HG03342 (cell line): ENCODE results near the gene SPTBN1.
A peak's percentile ranks its signal among the peaks of the same experiment; 100 is the strongest.

Experiments used
- ATAC-seq: cut with Tn5 transposase; IDR thresholded peaks from one replicate; pipeline ENCODE4 v1.9.1; 2021; ENCODE audit warnings: mild to moderate bottlenecking, moderate library complexity; ENCODE audit not compliant: unreplicated experiment

Gene SPTBN1

DNA sequence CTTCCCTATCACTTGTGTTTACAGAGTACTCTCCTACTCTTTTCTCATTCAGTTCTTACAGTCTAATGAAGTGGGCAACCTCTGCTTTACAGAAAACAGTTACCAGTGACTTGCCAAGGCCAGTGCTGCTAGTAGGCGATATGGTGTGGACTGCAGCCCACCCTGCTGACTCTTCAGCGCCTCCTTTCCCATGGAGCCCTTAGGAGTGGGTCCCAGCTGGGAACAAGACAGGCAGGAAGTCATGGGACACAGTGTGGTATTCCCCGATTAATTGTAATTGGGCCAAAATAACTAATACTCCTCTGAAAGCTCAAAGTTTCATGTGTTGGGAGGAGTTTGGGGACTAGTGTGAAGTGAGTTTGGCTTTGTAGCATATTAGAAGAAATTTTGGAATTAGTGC is 147.2 kb downstream of the SPTBN1 start:
- ATAC-seq: no peak

DNA sequence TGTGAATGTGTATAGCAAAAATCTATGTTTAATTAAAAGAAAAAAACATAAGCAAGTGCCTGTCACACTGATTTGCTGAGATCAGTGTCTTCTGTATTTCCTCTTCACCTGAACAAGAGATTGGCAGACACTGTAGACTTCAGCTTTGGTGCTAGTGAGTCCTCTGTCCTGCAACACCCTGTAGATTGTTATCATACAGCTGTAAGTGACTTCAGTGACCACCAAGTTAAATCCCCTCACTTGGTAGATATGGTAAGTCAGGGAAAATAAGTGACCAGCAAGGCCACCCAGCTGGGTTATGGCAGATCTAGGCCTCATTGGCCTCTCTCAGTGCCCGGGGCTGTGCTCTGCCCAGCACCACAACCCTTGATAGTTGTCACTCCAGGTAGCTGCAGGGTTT is 147.7 kb downstream of the SPTBN1 start:
- no peak for ATAC-seq

GRCh38 chr2:54604871-54605270 is 148.7 kb downstream of the SPTBN1 start:
- peak; percentile 37 for ATAC-seq

GRCh38 chr2:54605836-54606235 is 149.7 kb downstream of the SPTBN1 start:
- ATAC-seq: no peak

DNA sequence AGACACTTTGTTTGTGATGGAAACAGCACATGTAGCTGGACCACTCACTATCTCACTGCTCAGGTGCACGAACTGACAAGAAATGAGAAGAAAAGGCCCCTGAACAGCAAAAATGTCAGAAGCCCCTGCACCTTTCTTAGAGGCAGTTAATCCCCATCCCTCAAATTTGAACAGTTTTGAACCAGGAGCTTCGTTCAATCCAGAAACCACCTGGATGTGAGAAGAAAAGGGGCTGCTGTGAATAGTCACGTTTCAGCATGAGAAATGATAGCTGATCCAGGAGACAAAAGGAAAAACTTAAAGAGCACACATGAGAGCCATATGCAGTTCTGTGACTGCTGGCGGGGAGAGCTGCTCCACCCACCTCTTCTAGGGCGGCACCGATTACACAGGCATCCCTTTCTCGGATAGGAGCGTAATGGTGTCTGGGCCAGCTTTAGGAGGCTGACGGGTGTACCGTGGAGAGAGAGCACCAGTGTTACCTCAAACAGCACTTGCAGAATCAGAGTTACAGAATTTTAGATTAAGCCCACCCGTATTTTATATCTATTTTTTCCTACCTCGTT is 150.3 kb downstream of the SPTBN1 start:
- no peak for ATAC-seq

- ATAC-seq: no peak
Observed at GRCh38 chr2:54608224-54608623, 152.1 kb downstream of the SPTBN1 start.

DNA sequence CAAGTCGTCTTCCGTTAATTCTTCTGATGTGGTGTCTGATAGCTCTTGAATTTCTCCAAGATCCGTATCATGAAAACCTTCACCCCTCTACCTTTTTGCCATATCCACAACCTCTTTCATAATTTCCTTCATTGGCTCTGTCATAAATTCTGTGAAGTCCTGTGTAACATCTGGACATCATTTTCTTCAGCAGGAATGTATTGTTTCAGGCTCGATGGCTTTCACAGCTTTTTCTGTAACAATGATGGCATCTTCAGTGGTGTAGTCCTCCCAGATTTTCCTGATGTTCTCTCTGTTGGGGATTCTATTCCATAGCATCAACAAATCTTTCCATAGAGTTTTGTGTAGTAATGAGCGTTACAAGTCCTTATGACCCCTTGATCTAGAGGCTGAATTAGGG is 153.1 kb downstream of the SPTBN1 start:
- no peak for ATAC-seq

- no peak for ATAC-seq
Observed at GRCh38 chr2:54609647-54610046, 153.5 kb downstream of the SPTBN1 start.

GRCh38 chr2:54610700-54611099 is 154.6 kb downstream of the SPTBN1 start:
- no peak for ATAC-seq

DNA sequence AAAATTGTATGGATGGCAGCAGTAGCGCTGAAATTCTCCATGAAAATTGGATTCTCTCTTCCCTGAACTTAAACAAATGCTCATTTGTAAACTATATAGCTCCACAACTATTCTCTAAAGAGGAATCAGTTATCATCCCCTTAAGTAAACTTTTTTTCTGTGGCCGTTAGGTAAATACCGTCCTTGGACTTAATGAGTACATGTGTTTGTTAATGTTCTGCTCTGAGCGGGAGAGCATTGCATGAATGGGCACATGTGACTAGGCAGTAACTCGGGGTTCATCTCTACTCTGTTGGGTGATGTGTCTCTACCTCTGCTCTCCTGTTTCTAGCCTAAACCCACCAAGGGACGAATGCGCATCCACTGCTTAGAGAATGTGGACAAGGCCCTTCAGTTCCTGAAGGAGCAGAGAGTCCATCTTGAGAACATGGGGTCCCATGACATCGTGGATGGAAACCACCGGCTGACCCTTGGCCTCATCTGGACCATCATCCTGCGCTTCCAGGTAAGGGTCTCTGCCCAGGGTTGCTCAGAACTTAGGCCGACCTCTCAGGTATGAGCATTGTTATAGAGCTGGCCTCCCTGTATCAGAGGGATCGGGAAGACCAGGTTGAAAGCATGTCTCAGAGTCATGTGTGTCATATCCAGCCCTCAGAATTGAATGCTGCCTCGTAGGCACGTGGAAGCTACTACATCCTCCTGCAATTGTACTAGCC is 155.9 kb downstream of the SPTBN1 start:
- ATAC-seq: no peak

DNA sequence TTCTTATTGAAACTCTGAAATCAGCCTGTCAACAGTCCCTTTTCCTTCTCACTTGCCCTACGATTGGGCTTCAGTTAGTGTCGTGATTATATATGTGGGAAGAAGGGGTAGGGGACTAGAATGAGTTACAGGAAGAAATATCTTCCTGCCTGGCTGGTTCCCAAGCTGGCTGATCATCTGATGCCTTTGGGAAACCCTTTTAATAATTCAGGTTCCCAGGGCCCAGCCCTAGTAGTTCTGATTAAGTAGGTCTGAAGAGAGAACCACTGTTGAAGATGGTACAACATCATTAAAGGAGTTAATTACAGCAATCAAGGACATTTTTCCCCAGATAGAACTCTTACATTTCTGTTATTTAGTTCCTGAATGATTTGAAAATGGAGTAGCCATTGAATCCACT is 157.3 kb downstream of the SPTBN1 start:
- ATAC-seq: no peak

GRCh38 chr2:54613794-54614257 is 157.7 kb downstream of the SPTBN1 start:
- peak; percentile 70 for ATAC-seq

DNA sequence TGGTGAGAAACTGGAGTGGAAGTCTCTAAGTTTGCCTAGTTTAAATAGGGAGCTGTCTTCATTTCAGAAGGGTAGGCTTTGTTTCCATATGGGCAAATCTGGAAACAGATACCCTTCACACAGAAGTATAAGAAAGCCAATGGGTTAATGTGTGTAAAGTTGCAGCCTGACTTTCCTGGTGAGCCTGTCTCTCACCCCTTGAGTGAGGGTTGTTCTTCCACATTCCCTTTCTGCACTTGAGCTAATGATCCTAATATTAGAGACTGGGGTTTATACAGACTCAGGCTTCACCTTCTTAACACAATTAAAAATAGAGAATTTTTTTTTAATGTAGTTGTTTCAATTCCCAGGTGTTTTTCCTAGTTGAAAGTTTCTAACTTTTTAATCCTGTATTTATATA is 158.7 kb downstream of the SPTBN1 start:
- ATAC-seq: no peak

GRCh38 chr2:54615832-54616534 is 159.9 kb downstream of the SPTBN1 start:
- ATAC-seq: no peak

DNA sequence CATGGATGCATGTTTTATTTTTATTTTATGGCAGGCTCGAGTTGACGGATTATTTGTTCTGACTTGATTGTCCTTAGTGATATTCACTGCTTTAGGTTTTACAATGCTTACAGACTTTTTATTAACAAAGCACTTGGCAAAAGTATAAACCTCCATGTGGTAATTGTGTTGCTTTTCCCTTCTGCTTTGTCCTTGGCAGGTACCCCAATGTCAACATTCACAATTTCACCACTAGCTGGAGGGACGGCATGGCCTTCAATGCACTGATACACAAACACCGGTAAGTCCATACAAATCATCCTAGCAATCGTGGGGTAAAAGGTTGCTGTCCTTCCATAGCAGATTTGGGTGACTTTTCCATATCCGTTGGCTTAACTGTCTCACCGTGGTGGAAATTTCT is 161.3 kb downstream of the SPTBN1 start:
- no peak for ATAC-seq

DNA sequence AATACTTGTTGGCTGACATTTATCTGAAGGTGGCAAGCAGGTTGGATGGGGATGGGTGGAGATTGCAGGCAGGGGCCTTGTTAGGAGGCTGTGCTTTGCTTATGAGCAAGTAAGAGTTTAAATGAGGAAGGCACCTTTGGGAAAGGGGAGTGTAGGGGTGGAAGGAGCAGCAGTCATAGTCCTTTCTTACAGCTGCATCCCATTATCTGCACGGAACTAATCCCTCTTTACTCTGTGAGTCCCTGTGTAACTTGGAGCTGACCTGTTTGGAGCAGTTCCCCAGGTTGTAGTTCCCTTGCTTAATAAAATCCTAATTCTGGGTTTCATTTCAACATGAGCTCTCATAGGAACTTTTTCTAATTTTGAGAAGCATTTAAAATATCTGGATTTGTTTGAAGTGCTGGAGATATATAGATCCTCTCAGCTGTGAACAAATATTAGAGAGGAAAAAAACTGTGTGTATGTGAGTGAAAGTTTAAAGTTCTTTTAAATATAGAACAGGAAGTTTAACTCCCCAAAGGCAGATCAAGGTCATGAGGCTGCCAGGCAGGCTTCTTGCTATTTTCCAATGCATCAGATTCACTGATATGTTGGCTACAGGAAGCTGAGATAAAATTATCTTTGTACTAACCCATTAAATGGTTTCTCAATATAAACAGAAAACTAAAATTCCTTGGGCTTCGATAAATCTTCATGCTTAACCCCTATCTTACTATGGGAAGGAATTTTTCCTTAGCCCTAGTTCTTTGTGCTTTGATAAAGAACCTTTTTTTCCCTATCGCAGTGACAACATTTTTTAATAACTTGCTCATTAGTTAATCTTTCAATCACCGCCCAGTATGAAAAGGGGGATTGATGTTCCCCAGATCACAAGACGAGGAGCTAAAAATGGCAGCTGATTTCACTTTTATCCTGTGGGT is 162.8 kb downstream of the SPTBN1 start:
- no peak for ATAC-seq

DNA sequence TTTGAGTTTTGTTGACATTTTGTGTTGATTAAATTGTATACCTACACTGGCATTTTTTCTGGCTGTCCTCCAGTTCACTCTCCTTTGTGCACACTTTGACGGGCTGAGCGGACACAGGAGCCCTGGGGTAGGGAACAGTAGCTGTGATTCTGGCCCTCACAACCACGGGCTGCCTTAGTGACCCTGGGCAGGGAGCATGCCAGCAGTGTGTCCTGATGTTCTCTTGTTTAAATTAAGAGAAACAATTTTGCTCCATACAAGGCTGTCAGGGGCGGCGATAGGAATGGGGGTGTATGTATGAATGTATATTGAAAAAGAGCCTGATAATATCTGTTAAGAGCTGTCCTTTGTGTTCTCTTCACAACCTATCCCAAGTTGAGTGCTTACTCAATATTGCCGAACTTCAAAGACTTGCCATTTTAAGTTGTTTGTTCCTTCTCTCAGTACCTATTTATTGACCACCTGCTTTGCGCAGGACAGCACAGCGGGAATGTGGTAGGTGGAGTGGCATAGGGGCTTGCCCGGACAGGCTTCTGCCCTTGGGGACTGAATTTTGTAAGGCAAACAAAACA is 163.6 kb downstream of the SPTBN1 start:
- no peak for ATAC-seq

DNA sequence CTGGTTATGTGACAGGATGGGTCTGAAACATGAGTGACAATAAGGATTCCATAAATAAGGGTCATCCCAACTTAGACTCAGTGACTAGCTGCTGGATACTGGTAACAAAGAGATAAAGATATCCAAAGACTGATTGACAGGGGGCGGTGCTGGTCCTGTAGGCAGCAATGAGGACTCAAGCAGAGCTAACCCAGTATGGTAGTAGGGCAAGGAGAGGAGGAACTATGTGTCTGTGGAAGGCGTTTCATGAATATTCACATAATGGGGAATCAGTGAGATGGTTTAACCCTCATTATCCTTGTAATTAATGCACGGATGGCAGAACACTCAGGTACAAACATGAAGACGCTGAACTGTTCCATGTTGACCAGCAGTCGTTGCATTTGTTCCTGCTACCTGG is 164.8 kb downstream of the SPTBN1 start:
- no peak for ATAC-seq

GRCh38 chr2:54624591-54625071 is 168.5 kb downstream of the SPTBN1 start:
- ATAC-seq: no peak

DNA sequence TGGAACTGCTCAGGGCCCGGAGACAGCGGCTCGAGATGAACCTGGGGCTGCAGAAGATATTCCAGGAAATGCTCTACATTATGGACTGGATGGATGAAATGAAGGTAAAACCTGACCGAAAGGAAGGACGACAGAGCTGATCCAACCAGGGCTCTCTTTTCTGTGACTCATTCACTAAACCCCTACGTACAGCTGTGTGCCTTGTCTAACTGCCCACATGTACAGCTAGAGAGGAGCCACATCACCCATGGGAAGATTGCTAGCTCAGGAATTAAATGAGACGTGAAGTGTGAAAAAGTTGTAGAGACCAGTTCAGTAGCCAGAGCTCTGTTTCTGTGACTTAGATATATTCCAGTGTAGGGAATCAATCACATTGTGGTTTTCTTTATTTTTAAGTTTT is 170.0 kb downstream of the SPTBN1 start:
- no peak for ATAC-seq

- no peak for ATAC-seq
Observed at GRCh38 chr2:54626884-54627283, 170.8 kb downstream of the SPTBN1 start.
